ENCODE results near the gene FRG2. TPM values are rescaled to one million over a fixed set of nuclear protein-coding genes. Genes with fewer than 3 reads are reported as not detected.
A peak's percentile ranks its signal among the peaks of the same experiment; 100 is the strongest.
"Not testable (repeated sequence)": the region's sequence is repeated elsewhere in the genome, so short reads cannot be mapped to it uniquely, and the experiment has no call there.

FRG2 gene
- total RNA-seq (ENCODE audit: low replicate concordance) = not detected in 2 replicates

GRCh38 chr4:190027156-190027555 lies at the start of gene FRG2:
FRG2 (minus strand) TSS chr4:190027256; CDS start chr4:190027204, 52 bp downstream.
- not testable (repeated sequence) for H3K4me2 ChIP-seq; DNase-seq (ENCODE audit: low spot score); H3F3A ChIP-seq (ENCODE audit: low read depth); H3K4me1 Mint-ChIP-seq; H3K9me3 Mint-ChIP-seq; H3K9me3 ChIP-seq (ENCODE audit: low read depth); H3K9ac ChIP-seq; H4K20me1 ChIP-seq (ENCODE audit: low read depth); H3K36me3 ChIP-seq; H3K36me3 Mint-ChIP-seq; H3K4me1 ChIP-seq; H3K27ac ChIP-seq; H3K27ac Mint-ChIP-seq; H3K4me3 Mint-ChIP-seq; H3K79me2 ChIP-seq (ENCODE audit: low read depth); H3K27me3 Mint-ChIP-seq (ENCODE audit: insufficient read depth, low read depth); H3K4me3 ChIP-seq; H2AFZ ChIP-seq (replicated peaks)
- peaks cover 14% of the 10 kb centered on the region for H3K27me3 ChIP-seq

- H3K9me3 ChIP-seq (ENCODE audit: low read depth); H3K79me2 ChIP-seq (ENCODE audit: low read depth); H3K27ac ChIP-seq; H3K27ac Mint-ChIP-seq; H3K36me3 ChIP-seq; H3K4me1 Mint-ChIP-seq; H3K9ac ChIP-seq; H3K4me2 ChIP-seq; H3K9me3 Mint-ChIP-seq; H4K20me1 ChIP-seq (ENCODE audit: low read depth); H2AFZ ChIP-seq (replicated peaks); H3K36me3 Mint-ChIP-seq; H3K4me3 ChIP-seq; H3K27me3 Mint-ChIP-seq (ENCODE audit: insufficient read depth, low read depth); H3K4me1 ChIP-seq; H3K4me3 Mint-ChIP-seq; H3F3A ChIP-seq (ENCODE audit: low read depth); H3K27me3 ChIP-seq: not testable (repeated sequence)
- peak; percentile 0 for DNase-seq (ENCODE audit: low spot score)
Observed at GRCh38 chr4:190068351-190068750, 41.3 kb upstream of the FRG2 start.

- not testable (repeated sequence) for H3K4me2 ChIP-seq; H3K27ac Mint-ChIP-seq; H3K36me3 ChIP-seq; H3K79me2 ChIP-seq (ENCODE audit: low read depth); H3K9ac ChIP-seq; H2AFZ ChIP-seq (replicated peaks); H3K36me3 Mint-ChIP-seq; H3K27me3 Mint-ChIP-seq (ENCODE audit: insufficient read depth, low read depth); H3F3A ChIP-seq (ENCODE audit: low read depth); H3K4me1 Mint-ChIP-seq; H3K4me3 ChIP-seq; H3K9me3 ChIP-seq (ENCODE audit: low read depth); H3K9me3 Mint-ChIP-seq; H3K27ac ChIP-seq; H4K20me1 ChIP-seq (ENCODE audit: low read depth); H3K27me3 ChIP-seq; H3K4me3 Mint-ChIP-seq; DNase-seq (ENCODE audit: low spot score); H3K4me1 ChIP-seq
Observed at GRCh38 chr4:190064805-190065204, 37.7 kb upstream of the FRG2 start.

GRCh38 chr4:190064342-190064741 lies 37.3 kb upstream of the FRG2 start, which contains the start of gene DBET:
DBET (plus strand) TSS chr4:190064502.
- H3K4me1 Mint-ChIP-seq; H3K4me3 ChIP-seq; H3K4me3 Mint-ChIP-seq; H3K36me3 ChIP-seq; DNase-seq (ENCODE audit: low spot score); H3K4me1 ChIP-seq; H3F3A ChIP-seq (ENCODE audit: low read depth); H3K27me3 Mint-ChIP-seq (ENCODE audit: insufficient read depth, low read depth); H3K4me2 ChIP-seq; H3K36me3 Mint-ChIP-seq; H3K9me3 Mint-ChIP-seq; H3K27me3 ChIP-seq; H3K9ac ChIP-seq; H3K9me3 ChIP-seq (ENCODE audit: low read depth); H2AFZ ChIP-seq (replicated peaks); H3K27ac ChIP-seq; H4K20me1 ChIP-seq (ENCODE audit: low read depth); H3K79me2 ChIP-seq (ENCODE audit: low read depth); H3K27ac Mint-ChIP-seq: not testable (repeated sequence)

GRCh38 chr4:190058997-190059396 lies 31.9 kb upstream of the FRG2 start:
- H3K9ac ChIP-seq; H3K79me2 ChIP-seq (ENCODE audit: low read depth); H3K27me3 Mint-ChIP-seq (ENCODE audit: insufficient read depth, low read depth); H3K9me3 Mint-ChIP-seq; H3K4me1 ChIP-seq; H4K20me1 ChIP-seq (ENCODE audit: low read depth); H3K4me1 Mint-ChIP-seq; H3K27me3 ChIP-seq; H3K4me3 ChIP-seq; H3K4me2 ChIP-seq; H3K36me3 Mint-ChIP-seq; H2AFZ ChIP-seq (replicated peaks); H3K36me3 ChIP-seq; H3K9me3 ChIP-seq (ENCODE audit: low read depth); H3F3A ChIP-seq (ENCODE audit: low read depth); H3K27ac ChIP-seq; DNase-seq (ENCODE audit: low spot score); H3K4me3 Mint-ChIP-seq; H3K27ac Mint-ChIP-seq: not testable (repeated sequence)

GRCh38 chr4:190049378-190050239 lies 22.6 kb upstream of the FRG2 start:
- H3K4me2 ChIP-seq; H4K20me1 ChIP-seq (ENCODE audit: low read depth); H3K4me3 ChIP-seq; H3K9me3 Mint-ChIP-seq; H3K27me3 Mint-ChIP-seq (ENCODE audit: insufficient read depth, low read depth); H2AFZ ChIP-seq (replicated peaks); H3K4me3 Mint-ChIP-seq; H3K36me3 Mint-ChIP-seq; DNase-seq (ENCODE audit: low spot score); H3F3A ChIP-seq (ENCODE audit: low read depth); H3K36me3 ChIP-seq; H3K27me3 ChIP-seq; H3K9me3 ChIP-seq (ENCODE audit: low read depth); H3K9ac ChIP-seq; H3K27ac ChIP-seq; H3K79me2 ChIP-seq (ENCODE audit: low read depth); H3K4me1 ChIP-seq; H3K27ac Mint-ChIP-seq; H3K4me1 Mint-ChIP-seq: not testable (repeated sequence)

- H3K36me3 Mint-ChIP-seq; H3K4me1 ChIP-seq; H3K79me2 ChIP-seq (ENCODE audit: low read depth); H3K27me3 ChIP-seq; DNase-seq (ENCODE audit: low spot score); H3K27me3 Mint-ChIP-seq (ENCODE audit: insufficient read depth, low read depth); H3K4me3 ChIP-seq; H3K4me1 Mint-ChIP-seq; H3K9ac ChIP-seq; H3F3A ChIP-seq (ENCODE audit: low read depth); H2AFZ ChIP-seq (replicated peaks); H3K27ac ChIP-seq; H3K9me3 Mint-ChIP-seq; H3K27ac Mint-ChIP-seq; H3K4me2 ChIP-seq; H4K20me1 ChIP-seq (ENCODE audit: low read depth); H3K36me3 ChIP-seq; H3K4me3 Mint-ChIP-seq; H3K9me3 ChIP-seq (ENCODE audit: low read depth): not testable (repeated sequence)
Observed at GRCh38 chr4:190047627-190048026, 20.6 kb upstream of the FRG2 start.

GRCh38 chr4:190040873-190041272 lies 13.8 kb upstream of the FRG2 start:
- not testable (repeated sequence) for H3K4me2 ChIP-seq; H4K20me1 ChIP-seq (ENCODE audit: low read depth); H3K36me3 ChIP-seq; H3F3A ChIP-seq (ENCODE audit: low read depth); H3K9me3 ChIP-seq (ENCODE audit: low read depth); H3K9ac ChIP-seq; H3K4me1 ChIP-seq; H3K79me2 ChIP-seq (ENCODE audit: low read depth); H3K36me3 Mint-ChIP-seq; H3K4me3 ChIP-seq; H2AFZ ChIP-seq (replicated peaks); H3K9me3 Mint-ChIP-seq; H3K4me1 Mint-ChIP-seq; H3K27ac ChIP-seq; H3K27ac Mint-ChIP-seq; H3K27me3 Mint-ChIP-seq (ENCODE audit: insufficient read depth, low read depth); DNase-seq (ENCODE audit: low spot score); H3K4me3 Mint-ChIP-seq
- H3K27me3 ChIP-seq = peaks cover 24% of the 10 kb centered on the region
